Cardiac muscle cell (in vitro differentiated cells and primary cell): Measurements from ENCODE around the gene DMAC2. TPM values are rescaled to one million over a fixed set of nuclear protein-coding genes. Genes with fewer than 3 reads are reported as not detected.

Experiments
- DNase-seq, 2 donors: peaks; one replicate each; pipeline versions ENCODE4 v3.0.0 to v3.0.0-alpha.2; 2010 to 2017; ENCODE audit warnings: low read depth in 1 of 2, low spot score in 1 of 2
- H3K27ac ChIP-seq: fragments of 200-600 bp; sonication (generic); 2 replicates; pipeline ENCODE4 v1.5.1; 2016
- H3K27me3 ChIP-seq: fragments of 200-600 bp; sonication (generic); 2 replicates; pipeline ENCODE4 v1.6.0; 2016; ENCODE audit warnings: control low read depth
- H3K36me3 ChIP-seq: fragments of 200-600 bp; sonication (generic); 2 replicates; pipeline ENCODE4 v1.5.1; 2016; ENCODE audit warnings: control low read depth
- H3K4me1 ChIP-seq: fragments of 200-600 bp; sonication (generic); 2 replicates; pipeline ENCODE4 v1.8.1; 2017; ENCODE audit warnings: low read depth, mild to moderate bottlenecking, mixed run types
- H3K4me3 ChIP-seq: fragments of 200-600 bp; sonication (generic); 2 replicates; pipeline ENCODE4 v1.5.1; 2016; ENCODE audit warnings: mild to moderate bottlenecking
- H3K9me3 ChIP-seq: fragments of 200-600 bp; sonication (generic); 2 replicates; pipeline ENCODE4 v1.5.1; 2017; ENCODE audit warnings: low read depth, mild to moderate bottlenecking, control low read depth
- CTCF ChIP-seq: IDR thresholded peaks from 2 replicates; pipeline ENCODE4 v1.5.1; 2012; ENCODE audit warnings: low read depth, mild to moderate bottlenecking, low read length
- polyA plus RNA-seq: library from polyadenylated mRNA; unstranded; fragments of >200 nt; fragmentation: Nextera tagmentation; extraction: Ambion mirVana; gene quantifications from 2 replicates; pipeline ENCODE4 v1.2.1, GENCODE V29; 2016
- total RNA-seq: library from RNA; depleted of rRNA; stranded (reverse); fragments of >200 nt; gene quantifications from 2 replicates; pipeline ENCODE4 v1.2.3, GENCODE V29; 2016

The DMAC2 gene
- total and polyA plus RNA-seq, 2 experiments from 2014 or later: 78.5 to 126 TPM

DNA sequence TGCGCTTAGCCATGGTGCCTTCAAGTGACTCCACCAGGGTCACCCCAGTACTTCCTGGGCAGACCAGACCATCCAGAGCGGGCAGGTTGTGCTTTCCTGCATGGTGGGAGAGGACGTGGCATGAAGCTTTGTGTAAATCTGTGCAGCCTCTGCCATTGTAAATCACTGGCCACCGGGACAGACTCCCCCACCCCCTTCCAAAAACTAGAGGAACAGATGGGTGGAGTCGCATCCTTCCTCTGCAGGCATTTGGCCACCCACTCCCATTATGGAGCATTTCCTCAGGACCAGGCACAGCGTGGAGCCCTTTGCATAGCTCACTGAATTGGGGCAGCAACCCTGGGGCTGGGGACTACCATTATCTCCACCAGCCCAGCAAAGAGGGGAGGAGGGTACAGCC is 33.9 kb downstream of the DMAC2 start:
- Histone ChIP-seq H3K4me3 (no peak overlapping the region), H3K4me1 (peaks cover 11% of the 10 kb centered on the region), H3K27ac (no peak overlapping the region), H3K36me3 (no peaks in the 10 kb centered on the region), H3K9me3 (no peaks in the 10 kb centered on the region), H3K27me3 (no peaks in the 10 kb centered on the region)
- TF ChIP-seq CTCF: no peak
- DNase-seq: no peak

DNA sequence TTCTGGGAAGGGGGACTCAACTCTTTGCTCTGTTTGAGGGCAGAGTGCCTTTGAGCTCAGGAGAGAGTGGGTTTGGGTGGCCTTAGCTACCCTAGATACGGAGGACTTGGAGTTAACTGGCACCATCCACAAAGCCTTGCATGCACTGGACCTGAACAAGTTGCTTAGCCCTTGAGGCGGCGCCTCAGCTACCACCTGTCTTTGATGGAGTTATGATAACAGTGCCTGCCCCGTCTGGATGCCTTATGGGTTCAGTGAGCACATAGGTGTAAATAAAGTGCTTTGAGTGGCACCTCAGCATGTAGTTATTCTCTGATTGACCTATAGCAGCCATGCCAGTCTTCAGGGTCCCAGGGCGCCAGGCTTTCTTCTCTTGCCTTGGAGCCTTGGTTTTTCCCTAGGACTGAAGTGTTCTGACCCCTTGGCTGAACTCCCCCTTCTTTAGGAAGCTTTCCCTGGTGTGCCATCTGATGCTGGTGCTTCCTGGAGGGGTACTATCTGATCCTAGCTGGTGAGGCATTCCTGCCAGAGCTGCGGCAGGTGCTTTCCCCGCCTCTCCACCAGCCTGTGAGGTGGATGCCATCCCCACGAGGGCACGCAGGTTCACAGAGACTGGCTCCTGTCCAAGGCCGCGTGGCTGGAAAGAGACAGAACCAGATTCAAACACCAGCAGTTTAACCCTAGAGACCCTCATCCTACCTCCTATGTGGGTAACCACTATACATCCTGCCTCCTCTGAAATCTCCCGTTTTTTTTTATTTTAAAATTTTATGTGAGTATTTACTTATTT is 36.3 kb downstream of the DMAC2 start:
- TF ChIP-seq CTCF: no peak
- no peak overlapping the region for H3K27ac ChIP-seq
- H3K9me3 ChIP-seq: no peaks in the 10 kb centered on the region
- peaks cover 5% of the 10 kb centered on the region for H3K4me1 ChIP-seq
- H3K36me3 ChIP-seq: no peaks in the 10 kb centered on the region
- no peak overlapping the region for H3K4me3 ChIP-seq
- no peaks in the 10 kb centered on the region for H3K27me3 ChIP-seq
- no peak for DNase-seq

GRCh38 chr19:41402010-41402409 is 37.7 kb downstream of the DMAC2 start:
- no peaks in the 10 kb centered on the region for H3K9me3 ChIP-seq
- TF ChIP-seq CTCF: no peak
- H3K27me3 ChIP-seq: no peaks in the 10 kb centered on the region
- DNase-seq: no peak
- no peak overlapping the region for H3K27ac ChIP-seq
- no peaks in the 10 kb centered on the region for H3K36me3 ChIP-seq
- peaks cover 5% of the 10 kb centered on the region for H3K4me1 ChIP-seq
- H3K4me3 ChIP-seq: no peak overlapping the region

GRCh38 chr19:41401483-41401882 is 38.2 kb downstream of the DMAC2 start:
- H3K27ac ChIP-seq: no peak overlapping the region
- peaks cover 5% of the 10 kb centered on the region for H3K4me1 ChIP-seq
- TF ChIP-seq CTCF: no peak
- no peak for DNase-seq
- no peaks in the 10 kb centered on the region for H3K27me3 ChIP-seq
- H3K4me3 ChIP-seq: no peak overlapping the region
- no peaks in the 10 kb centered on the region for H3K9me3 ChIP-seq
- no peaks in the 10 kb centered on the region for H3K36me3 ChIP-seq

- Histone ChIP-seq H3K36me3 (no peaks in the 10 kb centered on the region), H3K9me3 (no peaks in the 10 kb centered on the region), H3K27me3 (no peaks in the 10 kb centered on the region), H3K27ac (no peak overlapping the region), H3K4me3 (no peak overlapping the region), H3K4me1 (peaks cover 5% of the 10 kb centered on the region)
- no peak for DNase-seq
- no peak for TF ChIP-seq CTCF
These were observed 40.2 kb downstream of the DMAC2 start for GRCh38 chr19:41399525-41399924.
